AG08396 (cell line): ENCODE results near the gene ZCCHC12.

Source experiments
- DNase-seq: peaks from one replicate; pipeline ENCODE4 v3.0.0; 2012; ENCODE audit warnings: low spot score, mixed read lengths

Gene ZCCHC12

DNA sequence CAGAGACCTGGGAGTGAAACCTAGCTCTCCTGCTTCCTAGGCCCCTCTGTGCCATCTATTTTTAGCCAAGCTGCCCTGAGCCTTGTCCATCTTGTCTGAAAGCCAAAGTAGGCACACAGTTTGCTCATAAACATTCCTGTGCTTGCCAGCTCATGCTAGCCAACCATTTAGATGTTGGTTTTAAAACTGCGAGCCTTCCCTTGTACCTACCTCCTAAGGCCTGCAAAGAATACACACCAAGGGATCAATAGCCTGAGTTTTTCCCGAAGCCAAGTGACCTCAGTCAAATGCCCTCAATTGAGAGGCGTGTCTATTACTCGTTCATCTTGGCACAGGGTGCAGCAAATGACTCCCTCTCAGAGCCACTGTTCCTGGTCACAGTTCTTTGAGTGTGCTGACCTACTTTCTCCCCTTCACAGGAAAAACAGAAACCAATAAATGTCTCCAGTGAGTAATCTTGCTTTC lies 48.5 kb downstream of the ZCCHC12 start:
- DNase-seq = no peak
